SJCRH30 (cell line): ENCODE data around the gene CHIA. TPM values are rescaled to one million over a fixed set of nuclear protein-coding genes. Genes with fewer than 3 reads are reported as not detected.
"Not testable (repeated sequence)": the region's sequence is repeated elsewhere in the genome, so short reads cannot be mapped to it uniquely, and the experiment has no call there.

Experiments used
- DNase-seq, 2 experiments: peaks; one replicate each; pipeline ENCODE4 v3.0.0-alpha.2; 2015 to 2020
- H3K27ac ChIP-seq: fragments of 250-450 bp; sonication (Bioruptor Pico); 2 replicates; pipeline ENCODE4 v1.5.1; 2020; ENCODE audit warnings: mild to moderate bottlenecking, moderate library complexity
- H3K27me3 ChIP-seq: fragments of 250-450 bp; sonication (Bioruptor Pico); 2 replicates; pipeline ENCODE4 v1.5.1; 2020; ENCODE audit warnings: mild to moderate bottlenecking, moderate library complexity
- H3K36me3 ChIP-seq: fragments of 250-450 bp; sonication (Bioruptor Pico); 2 replicates; pipeline ENCODE4 v1.5.1; 2020; ENCODE audit warnings: mild to moderate bottlenecking, moderate library complexity
- H3K4me1 ChIP-seq: fragments of 250-450 bp; sonication (Bioruptor Pico); 2 replicates; pipeline ENCODE4 v1.5.1; 2020; ENCODE audit warnings: mild to moderate bottlenecking, moderate library complexity
- H3K4me3 ChIP-seq: fragments of 250-450 bp; sonication (Bioruptor Pico); 2 replicates; pipeline ENCODE4 v1.5.1; 2020; ENCODE audit warnings: mild to moderate bottlenecking, moderate library complexity
- H3K9me3 ChIP-seq: fragments of 250-450 bp; sonication (Bioruptor Pico); replicated peaks from 2 replicates; pipeline ENCODE4 v1.5.1; 2020; ENCODE audit warnings: mild to moderate bottlenecking, moderate library complexity
- total RNA-seq: library from RNA; depleted of rRNA; stranded (reverse); fragments of >200 nt; shearing (Covaris generic); gene quantifications from 2 replicates; pipeline ENCODE4 v1.2.3, GENCODE V29; 2014

Gene CHIA
- total RNA-seq, 1 experiment from 2014 or later = not detected

GRCh38 chr1:111320066-111320879 is 29.6 kb downstream of the CHIA start:
- H3K36me3 ChIP-seq = no peaks in the 10 kb centered on the region
- DNase-seq = no peak
- no peaks in the 10 kb centered on the region for H3K4me1 ChIP-seq
- peaks cover 3% of the 10 kb centered on the region; the same call in 1 of the 2 replicates for H3K27me3 ChIP-seq
- no peaks in the 10 kb centered on the region for H3K9me3 ChIP-seq
- H3K27ac ChIP-seq = no peak overlapping the region
- H3K4me3 ChIP-seq = no peak overlapping the region

- Histone ChIP-seq H3K27me3 (peaks cover 6% of the 10 kb centered on the region), H3K36me3 (no peaks in the 10 kb centered on the region), H3K4me1 (no peaks in the 10 kb centered on the region), H3K9me3 (no peaks in the 10 kb centered on the region), H3K27ac (no peak overlapping the region), H3K4me3 (no peak overlapping the region)
- DNase-seq = no peak
These were observed 32.6 kb downstream of the CHIA start for GRCh38 chr1:111323231-111323630.

GRCh38 chr1:111332190-111332589 is 41.5 kb downstream of the CHIA start:
- Histone ChIP-seq H3K4me3 (no peak overlapping the region), H3K27ac (no peak overlapping the region), H3K9me3 (no peaks in the 10 kb centered on the region), H3K27me3 (no peaks in the 10 kb centered on the region), H3K36me3 (no peaks in the 10 kb centered on the region), H3K4me1 (no peaks in the 10 kb centered on the region)
- no peak for DNase-seq

GRCh38 chr1:111334169-111334568 is 43.5 kb downstream of the CHIA start:
- H3K4me1 ChIP-seq = no peaks in the 10 kb centered on the region
- no peak overlapping the region for H3K27ac ChIP-seq
- peak; percentile 19 to 47 for DNase-seq
- H3K4me3 ChIP-seq = no peak overlapping the region
- H3K9me3 ChIP-seq = no peaks in the 10 kb centered on the region
- no peaks in the 10 kb centered on the region for H3K27me3 ChIP-seq
- no peaks in the 10 kb centered on the region for H3K36me3 ChIP-seq

GRCh38 chr1:111335214-111335877 is 44.7 kb downstream of the CHIA start:
- not testable (repeated sequence) for H3K4me1 ChIP-seq, H3K27ac ChIP-seq, H3K36me3 ChIP-seq, H3K9me3 ChIP-seq, DNase-seq, H3K4me3 ChIP-seq, H3K27me3 ChIP-seq

GRCh38 chr1:111338849-111339248 is 48.2 kb downstream of the CHIA start:
- not testable (repeated sequence) for H3K4me1 ChIP-seq, H3K27me3 ChIP-seq, H3K9me3 ChIP-seq, H3K36me3 ChIP-seq, H3K4me3 ChIP-seq, DNase-seq, H3K27ac ChIP-seq

GRCh38 chr1:111346089-111346885 is 55.6 kb downstream of the CHIA start:
- Histone ChIP-seq H3K36me3 (no peaks in the 10 kb centered on the region), H3K4me1 (peaks cover 4% of the 10 kb centered on the region; the same call in 1 of the 2 replicates), H3K27ac (no peak overlapping the region), H3K4me3 (peak overlapping the region; percentile 60), H3K27me3 (no peaks in the 10 kb centered on the region; the same call in 1 of the 2 replicates), H3K9me3 (no peaks in the 10 kb centered on the region)
- DNase-seq = peak; percentile 87 to 88

- peaks cover 4% of the 10 kb centered on the region; the same call in 1 of the 2 replicates for H3K4me1 ChIP-seq
- peak; percentile 20 to 67 for DNase-seq
- no peaks in the 10 kb centered on the region for H3K36me3 ChIP-seq
- no peak overlapping the region for H3K27ac ChIP-seq
- H3K27me3 ChIP-seq = no peaks in the 10 kb centered on the region; the same call in 1 of the 2 replicates
- H3K4me3 ChIP-seq = no peak overlapping the region
- H3K9me3 ChIP-seq = no peaks in the 10 kb centered on the region
These were observed 56.4 kb downstream of the CHIA start for GRCh38 chr1:111347026-111347425.

GRCh38 chr1:111351700-111352099 is 61.0 kb downstream of the CHIA start:
- no peak overlapping the region for H3K4me3 ChIP-seq
- no peaks in the 10 kb centered on the region for H3K27me3 ChIP-seq
- H3K4me1 ChIP-seq = peaks cover 2% of the 10 kb centered on the region; the same call in 1 of the 2 replicates
- no peak overlapping the region for H3K27ac ChIP-seq
- H3K9me3 ChIP-seq = no peaks in the 10 kb centered on the region
- no peaks in the 10 kb centered on the region for H3K36me3 ChIP-seq
- DNase-seq = no peak

- Histone ChIP-seq H3K4me1 (no peaks in the 10 kb centered on the region), H3K36me3 (no peaks in the 10 kb centered on the region), H3K9me3 (no peaks in the 10 kb centered on the region), H3K27ac (no peak overlapping the region), H3K4me3 (no peak overlapping the region), H3K27me3 (no peaks in the 10 kb centered on the region)
- no peak for DNase-seq
These were observed 63.9 kb downstream of the CHIA start for GRCh38 chr1:111354584-111354983.

GRCh38 chr1:111358964-111359363 is 68.3 kb downstream of the CHIA start:
- Histone ChIP-seq H3K9me3 (no peaks in the 10 kb centered on the region), H3K36me3 (no peaks in the 10 kb centered on the region), H3K4me3 (no peak overlapping the region), H3K4me1 (peaks cover 2% of the 10 kb centered on the region), H3K27me3 (peaks cover under 1% of the 10 kb centered on the region; the same call in 1 of the 2 replicates), H3K27ac (no peak overlapping the region)
- no peak for DNase-seq

- Histone ChIP-seq H3K9me3 (no peaks in the 10 kb centered on the region), H3K36me3 (no peaks in the 10 kb centered on the region), H3K4me1 (peaks cover 6% of the 10 kb centered on the region), H3K27ac (no peak overlapping the region), H3K4me3 (no peak overlapping the region), H3K27me3 (peaks cover 5% of the 10 kb centered on the region; the same call in 1 of the 2 replicates)
- DNase-seq = no peak
These were observed 68.7 kb downstream of the CHIA start for GRCh38 chr1:111359376-111359775.

GRCh38 chr1:111360257-111360656 is 69.6 kb downstream of the CHIA start:
- not testable (repeated sequence) for H3K4me3 ChIP-seq, H3K27me3 ChIP-seq, DNase-seq, H3K9me3 ChIP-seq, H3K36me3 ChIP-seq, H3K27ac ChIP-seq
- peaks cover 11% of the 10 kb centered on the region for H3K4me1 ChIP-seq

- Histone ChIP-seq H3K36me3 (no peaks in the 10 kb centered on the region), H3K4me1 (peaks cover 11% of the 10 kb centered on the region), H3K27me3 (peaks cover 5% of the 10 kb centered on the region; the same call in 1 of the 2 replicates), H3K27ac (no peak overlapping the region), H3K4me3 (no peak overlapping the region), H3K9me3 (no peaks in the 10 kb centered on the region)
- DNase-seq = no peak
These were observed 71.1 kb downstream of the CHIA start for GRCh38 chr1:111361761-111362160.

GRCh38 chr1:111364690-111365089 is 74.0 kb downstream of the CHIA start:
- Histone ChIP-seq H3K9me3 (no peaks in the 10 kb centered on the region), H3K27me3 (peaks cover 5% of the 10 kb centered on the region; the same call in 1 of the 2 replicates), H3K4me3 (no peak overlapping the region), H3K36me3 (no peaks in the 10 kb centered on the region), H3K27ac (no peak overlapping the region), H3K4me1 (peaks cover 11% of the 10 kb centered on the region)
- no peak for DNase-seq
